PC-3 (cell line): ENCODE data around the gene SOX30.

ENCODE experiments used
- EZH2 ChIP-seq: fragments of 300-600 bp; sonication (generic); IDR thresholded peaks from one replicate; pipeline ENCODE4 v1.6.1; 2017; ENCODE audit warnings: antibody characterized with exemption, mild to moderate bottlenecking, low read length; ENCODE audit not compliant: unreplicated experiment
- EZH2phosphoT487 ChIP-seq: fragments of 300-600 bp; sonication (generic); IDR thresholded peaks from 2 replicates; pipeline ENCODE4 v1.6.1; 2018; ENCODE audit warnings: mild to moderate bottlenecking, antibody characterized with exemption, low read length, borderline replicate concordance
- TF ChIP-seq, protein P1 (sequence below): fragments of 300-600 bp; sonication (generic); conservative IDR thresholded peaks from 2 replicates; pipeline ENCODE4 v1.5.1; 2017; ENCODE audit warnings: antibody characterized with exemption, low read depth, mild to moderate bottlenecking, low read length

- TF ChIP-seq, protein P1, sequence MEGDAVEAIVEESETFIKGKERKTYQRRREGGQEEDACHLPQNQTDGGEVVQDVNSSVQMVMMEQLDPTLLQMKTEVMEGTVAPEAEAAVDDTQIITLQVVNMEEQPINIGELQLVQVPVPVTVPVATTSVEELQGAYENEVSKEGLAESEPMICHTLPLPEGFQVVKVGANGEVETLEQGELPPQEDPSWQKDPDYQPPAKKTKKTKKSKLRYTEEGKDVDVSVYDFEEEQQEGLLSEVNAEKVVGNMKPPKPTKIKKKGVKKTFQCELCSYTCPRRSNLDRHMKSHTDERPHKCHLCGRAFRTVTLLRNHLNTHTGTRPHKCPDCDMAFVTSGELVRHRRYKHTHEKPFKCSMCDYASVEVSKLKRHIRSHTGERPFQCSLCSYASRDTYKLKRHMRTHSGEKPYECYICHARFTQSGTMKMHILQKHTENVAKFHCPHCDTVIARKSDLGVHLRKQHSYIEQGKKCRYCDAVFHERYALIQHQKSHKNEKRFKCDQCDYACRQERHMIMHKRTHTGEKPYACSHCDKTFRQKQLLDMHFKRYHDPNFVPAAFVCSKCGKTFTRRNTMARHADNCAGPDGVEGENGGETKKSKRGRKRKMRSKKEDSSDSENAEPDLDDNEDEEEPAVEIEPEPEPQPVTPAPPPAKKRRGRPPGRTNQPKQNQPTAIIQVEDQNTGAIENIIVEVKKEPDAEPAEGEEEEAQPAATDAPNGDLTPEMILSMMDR: no peak
- no peak for TF ChIP-seq EZH2
- TF ChIP-seq EZH2phosphoT487: no peak
These were observed 35.5 kb downstream of the SOX30 start for GRCh38 chr5:157616785-157617184.
